ENCODE results near the gene PCAT6. TPM values are rescaled to one million over a fixed set of nuclear protein-coding genes. Genes with fewer than 3 reads are reported as not detected.

Gene PCAT6
- total RNA-seq, 1 experiment from 2014 or later: 4.8 TPM

DNA sequence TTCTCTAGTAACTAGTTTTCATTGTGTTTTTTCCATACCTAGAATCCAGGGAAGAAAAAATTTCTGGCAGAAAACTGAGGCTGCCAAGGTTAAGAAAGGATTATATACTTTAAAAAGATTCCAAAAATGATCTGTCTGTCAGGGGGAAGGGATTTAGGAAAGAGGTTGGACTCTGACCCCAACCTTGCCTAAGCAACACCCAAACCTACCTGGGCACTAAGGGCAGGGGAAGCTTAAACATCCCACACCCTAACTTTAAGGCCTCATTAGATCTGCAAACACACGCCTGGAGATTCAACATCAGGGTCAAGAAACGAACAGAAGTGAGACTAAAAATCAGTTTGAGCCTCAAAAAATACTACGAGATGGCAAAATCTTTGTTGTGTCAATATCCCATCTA lies 22.0 kb upstream of the PCAT6 start:
- Histone ChIP-seq H3T11ph (ENCODE audit: low read length) (no peak overlapping the region), H3K23me2 (ENCODE audit: insufficient read length, low read depth, low read length, poor library complexity, severe bottlenecking) (no peaks in the 10 kb centered on the region), H3K79me2 (ENCODE audit: insufficient read depth, low read length) (peaks cover 50% of the 10 kb centered on the region; the same call in 1 of the 2 replicates), H3K56ac (ENCODE audit: insufficient read length, low read depth, low read length) (no peak overlapping the region), H3K27me3 (ENCODE audit: insufficient read depth, low read length) (no peaks in the 10 kb centered on the region), H2BK12ac (ENCODE audit: insufficient read length, low read depth, low read length) (no peak overlapping the region), H3K18ac (ENCODE audit: insufficient read length, low read depth, low read length) (no peak overlapping the region), H2BK15ac (ENCODE audit: low read depth, low read length) (no peak overlapping the region), H3K9ac (ENCODE audit: extremely low read depth, insufficient read length, low read length) (no peak overlapping the region), H4K5ac (ENCODE audit: insufficient read length, low read depth, low read length) (no peak overlapping the region), H2AFZ (ENCODE audit: low read length) (no peak overlapping the region), H4K91ac (ENCODE audit: insufficient read length, low read depth, low read length) (no peak overlapping the region), H3K27ac (ENCODE audit: insufficient read length, low read depth, low read length) (no peak overlapping the region), H3K23ac (ENCODE audit: insufficient read length, low read depth, low read length) (no peak overlapping the region), H3K14ac (ENCODE audit: insufficient read depth, low read length) (no peak overlapping the region), H4K20me1 (ENCODE audit: control insufficient read depth, insufficient read depth, insufficient read length) (no peaks in the 10 kb centered on the region), H3K4me2 (ENCODE audit: insufficient read depth, insufficient read length, low read length) (no peak overlapping the region), H3K4me1 (ENCODE audit: insufficient read depth, low read length) (no peaks in the 10 kb centered on the region; the same call in 1 of the 2 replicates), H2AK5ac (ENCODE audit: insufficient read length, low read length) (no peak overlapping the region), H3K4ac (ENCODE audit: low read depth, low read length) (no peak overlapping the region), H3K9me3 (ENCODE audit: control insufficient read depth, low read depth, low read length) (no peaks in the 10 kb centered on the region), H2BK20ac (ENCODE audit: low read depth, low read length, poor library complexity, severe bottlenecking) (no peak overlapping the region), H4K8ac (replicated peaks; ENCODE audit: insufficient read length, low read depth, low read length) (no peak overlapping the region), H3K79me1 (ENCODE audit: insufficient read depth, low read depth, low read length, poor library complexity, severe bottlenecking) (peaks cover 3% of the 10 kb centered on the region), H2BK5ac (ENCODE audit: insufficient read length, low read length) (no peak overlapping the region), H2BK120ac (ENCODE audit: low read depth, low read length, poor library complexity, severe bottlenecking) (no peak overlapping the region)
- Mint-ChIP-seq H3K4me1 (peaks cover 10 to 21% of the 10 kb centered on the region in 2 experiments), H3K9me3 (no peaks in the 10 kb centered on the region), H3K36me3 (ENCODE audit: insufficient read depth in 1 of 3, low read depth in 3 of 3) (peaks cover 11 to 16% (median 13%) of the 10 kb centered on the region in 3 experiments; a peak in 6 of 7 replicates), H3K4me3 (no peak overlapping the region), H3K27me3 (ENCODE audit: low read depth) (no peaks in the 10 kb centered on the region), H3K27ac (peak overlapping the region; percentile 26 to 74 (median 37); a peak in 4 of 7 replicates)
- TF ChIP-seq, protein P1, sequence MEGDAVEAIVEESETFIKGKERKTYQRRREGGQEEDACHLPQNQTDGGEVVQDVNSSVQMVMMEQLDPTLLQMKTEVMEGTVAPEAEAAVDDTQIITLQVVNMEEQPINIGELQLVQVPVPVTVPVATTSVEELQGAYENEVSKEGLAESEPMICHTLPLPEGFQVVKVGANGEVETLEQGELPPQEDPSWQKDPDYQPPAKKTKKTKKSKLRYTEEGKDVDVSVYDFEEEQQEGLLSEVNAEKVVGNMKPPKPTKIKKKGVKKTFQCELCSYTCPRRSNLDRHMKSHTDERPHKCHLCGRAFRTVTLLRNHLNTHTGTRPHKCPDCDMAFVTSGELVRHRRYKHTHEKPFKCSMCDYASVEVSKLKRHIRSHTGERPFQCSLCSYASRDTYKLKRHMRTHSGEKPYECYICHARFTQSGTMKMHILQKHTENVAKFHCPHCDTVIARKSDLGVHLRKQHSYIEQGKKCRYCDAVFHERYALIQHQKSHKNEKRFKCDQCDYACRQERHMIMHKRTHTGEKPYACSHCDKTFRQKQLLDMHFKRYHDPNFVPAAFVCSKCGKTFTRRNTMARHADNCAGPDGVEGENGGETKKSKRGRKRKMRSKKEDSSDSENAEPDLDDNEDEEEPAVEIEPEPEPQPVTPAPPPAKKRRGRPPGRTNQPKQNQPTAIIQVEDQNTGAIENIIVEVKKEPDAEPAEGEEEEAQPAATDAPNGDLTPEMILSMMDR (conservative IDR thresholded peaks at IDR 0.05): no peak
- no peak for DNase-seq
- no CpG with 5 or more reads among the region's 3 CpGs for WGBS (ENCODE audit: extremely low coverage, insufficient read length, low lambda C conversion rate)
